ENCODE results near the gene SKA2. TPM values are rescaled to one million over a fixed set of nuclear protein-coding genes. Genes with fewer than 3 reads are reported as not detected.
"Not testable (repeated sequence)": the region's sequence is repeated elsewhere in the genome, so short reads cannot be mapped to it uniquely, and the experiment has no call there.

Gene SKA2
- total RNA-seq, 1 experiment from 2014 or later = 119 TPM

DNA sequence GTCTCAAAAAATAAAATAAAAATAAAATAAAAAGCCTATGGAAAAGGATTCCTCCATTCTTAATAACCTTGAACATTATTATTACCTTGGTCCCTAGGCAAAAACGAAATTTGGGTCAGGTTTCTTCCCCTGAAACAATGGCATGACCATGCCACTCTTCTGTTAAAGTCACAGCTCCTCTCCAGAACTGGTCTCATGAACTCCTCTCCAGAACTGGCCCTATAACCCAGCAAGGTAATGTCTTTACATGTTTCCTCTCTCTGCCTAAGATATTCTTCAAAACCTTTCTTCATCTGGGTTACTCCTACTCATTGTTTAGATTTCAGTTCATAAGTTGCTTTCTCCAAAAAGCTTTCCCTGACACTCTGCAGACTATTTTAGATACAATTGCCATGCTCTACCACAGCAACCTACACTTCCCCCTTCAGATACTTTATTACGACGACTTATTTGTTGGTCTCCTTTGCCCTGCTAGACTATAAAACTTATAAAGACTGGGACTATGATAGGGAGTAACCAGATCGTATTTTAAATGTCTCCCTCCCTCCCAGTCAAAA is 61.8 kb downstream of the SKA2 start:
- no peak overlapping the region for H3K4me3 ChIP-seq (ENCODE audit: low read depth, low read length)
- ChIA-PET POLR2A (no interaction called here), CTCF (interaction anchor here (0.7 kb wide), 1 partner anchor 574 kb away, joined by 3 read pairs; no protein-coding TSS in a partner anchor)
- no TSS peak for BruUV-seq (replicated peaks)
- Mint-ChIP-seq H3K4me3 (ENCODE audit: unreplicated experiment) (no peak overlapping the region), H3K9me3 (ENCODE audit: unreplicated experiment) (no peaks in the 10 kb centered on the region), H3K4me1 (ENCODE audit: low read depth, unreplicated experiment) (peaks cover 20% of the 10 kb centered on the region), H3K27ac (ENCODE audit: unreplicated experiment) (peak overlapping the region; percentile 37), H3K27me3 (ENCODE audit: insufficient read depth, unreplicated experiment) (no peaks in the 10 kb centered on the region), H3K36me3 (ENCODE audit: insufficient read depth, unreplicated experiment) (peaks cover 20% of the 10 kb centered on the region)
- H3K27me3 ChIP-seq (replicated peaks; ENCODE audit: control insufficient read depth, insufficient read depth, low read length) = no peaks in the 10 kb centered on the region
- DNase-seq = no peak
- TF ChIP-seq, protein P1, sequence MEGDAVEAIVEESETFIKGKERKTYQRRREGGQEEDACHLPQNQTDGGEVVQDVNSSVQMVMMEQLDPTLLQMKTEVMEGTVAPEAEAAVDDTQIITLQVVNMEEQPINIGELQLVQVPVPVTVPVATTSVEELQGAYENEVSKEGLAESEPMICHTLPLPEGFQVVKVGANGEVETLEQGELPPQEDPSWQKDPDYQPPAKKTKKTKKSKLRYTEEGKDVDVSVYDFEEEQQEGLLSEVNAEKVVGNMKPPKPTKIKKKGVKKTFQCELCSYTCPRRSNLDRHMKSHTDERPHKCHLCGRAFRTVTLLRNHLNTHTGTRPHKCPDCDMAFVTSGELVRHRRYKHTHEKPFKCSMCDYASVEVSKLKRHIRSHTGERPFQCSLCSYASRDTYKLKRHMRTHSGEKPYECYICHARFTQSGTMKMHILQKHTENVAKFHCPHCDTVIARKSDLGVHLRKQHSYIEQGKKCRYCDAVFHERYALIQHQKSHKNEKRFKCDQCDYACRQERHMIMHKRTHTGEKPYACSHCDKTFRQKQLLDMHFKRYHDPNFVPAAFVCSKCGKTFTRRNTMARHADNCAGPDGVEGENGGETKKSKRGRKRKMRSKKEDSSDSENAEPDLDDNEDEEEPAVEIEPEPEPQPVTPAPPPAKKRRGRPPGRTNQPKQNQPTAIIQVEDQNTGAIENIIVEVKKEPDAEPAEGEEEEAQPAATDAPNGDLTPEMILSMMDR (IDR thresholded peaks at IDR 0.05; ENCODE audit: insufficient read depth in 1 of 2, low read depth in 1 of 2, low read length in 1 of 2, severe bottlenecking in 1 of 2, unreplicated experiment in 1 of 2) = no peak
- peaks cover 25% of the 10 kb centered on the region for H3K4me1 ChIP-seq
- no peaks in the 10 kb centered on the region; the same call in none of the 2 replicates for H3K36me3 ChIP-seq (ENCODE audit: control insufficient read depth, insufficient read depth, low read length)
- intact Hi-C loops (cut with micrococcal nuclease; ENCODE audit: unreplicated experiment) = no loop called here
- no peaks in the 10 kb centered on the region for H3K9me3 ChIP-seq

DNA sequence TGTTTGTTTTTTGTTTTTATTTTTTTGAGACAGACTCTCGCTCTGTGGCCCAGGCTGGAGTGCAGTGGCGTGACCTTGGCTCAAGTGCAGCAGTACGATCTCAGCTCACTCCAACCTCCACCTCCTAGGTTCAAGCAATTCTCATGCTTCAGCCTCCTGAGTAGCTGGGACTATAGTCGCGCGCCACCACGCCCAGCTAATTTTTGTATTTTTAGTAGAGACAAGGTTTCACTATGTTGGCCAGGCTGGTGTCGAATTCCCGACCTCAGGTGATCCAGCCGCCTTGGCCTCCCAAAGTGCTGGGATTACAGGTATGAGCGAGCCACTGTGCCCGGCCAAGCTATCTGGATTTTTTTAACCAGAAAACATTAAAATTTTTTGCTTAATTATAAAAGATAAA is 64.4 kb downstream of the SKA2 start:
- CTCF ChIA-PET; BruUV-seq (replicated peaks); POLR2A ChIA-PET; H3K4me3 Mint-ChIP-seq (ENCODE audit: unreplicated experiment); H3K9me3 Mint-ChIP-seq (ENCODE audit: unreplicated experiment); H3K9me3 ChIP-seq; H3K27me3 ChIP-seq (replicated peaks; ENCODE audit: control insufficient read depth, insufficient read depth, low read length); DNase-seq; H3K27me3 Mint-ChIP-seq (ENCODE audit: insufficient read depth, unreplicated experiment); intact Hi-C loops (cut with micrococcal nuclease; ENCODE audit: unreplicated experiment); H3K36me3 ChIP-seq (ENCODE audit: control insufficient read depth, insufficient read depth, low read length); H3K27ac Mint-ChIP-seq (ENCODE audit: unreplicated experiment); H3K4me3 ChIP-seq (ENCODE audit: low read depth, low read length): not testable (repeated sequence)
- Mint-ChIP-seq H3K4me1 (ENCODE audit: low read depth, unreplicated experiment) (peaks cover 27% of the 10 kb centered on the region), H3K36me3 (ENCODE audit: insufficient read depth, unreplicated experiment) (peaks cover 18% of the 10 kb centered on the region)
- peaks cover 25% of the 10 kb centered on the region for H3K4me1 ChIP-seq

DNA sequence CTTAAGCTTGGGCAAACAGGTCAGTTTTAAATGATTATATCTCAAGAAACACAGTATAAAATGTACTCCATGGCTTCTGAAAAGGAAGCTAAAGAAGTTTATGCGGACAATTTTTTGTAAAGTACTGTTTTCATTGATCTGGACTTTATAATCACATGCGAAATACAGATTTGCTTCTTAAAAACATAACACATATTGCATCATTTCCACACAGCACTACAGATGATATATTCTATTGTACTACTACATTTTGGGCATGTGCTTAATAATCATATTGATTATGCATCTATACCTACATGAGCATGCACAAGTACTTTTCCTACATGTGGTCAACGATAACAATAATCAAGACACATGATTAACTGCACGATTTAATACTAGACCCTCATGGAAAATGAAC is 70.8 kb downstream of the SKA2 start:
- H3K4me3 Mint-ChIP-seq (ENCODE audit: unreplicated experiment) = no peak overlapping the region
- H3K27me3 Mint-ChIP-seq (ENCODE audit: insufficient read depth, unreplicated experiment) = no peaks in the 10 kb centered on the region
- ChIA-PET CTCF (no interaction called here), POLR2A (no interaction called here)
- peaks cover 28% of the 10 kb centered on the region for H3K36me3 Mint-ChIP-seq (ENCODE audit: insufficient read depth, unreplicated experiment)
- H3K4me1 Mint-ChIP-seq (ENCODE audit: low read depth, unreplicated experiment) = peaks cover 6% of the 10 kb centered on the region
- H3K27ac Mint-ChIP-seq (ENCODE audit: unreplicated experiment) = no peak overlapping the region
- Histone ChIP-seq H3K27me3 (replicated peaks; ENCODE audit: control insufficient read depth, insufficient read depth, low read length) (no peaks in the 10 kb centered on the region), H3K36me3 (ENCODE audit: control insufficient read depth, insufficient read depth, low read length) (no peaks in the 10 kb centered on the region; the same call in none of the 2 replicates), H3K4me1 (no peaks in the 10 kb centered on the region), H3K4me3 (ENCODE audit: low read depth, low read length) (no peak overlapping the region), H3K9me3 (no peaks in the 10 kb centered on the region)
- H3K9me3 Mint-ChIP-seq (ENCODE audit: unreplicated experiment) = no peaks in the 10 kb centered on the region
- intact Hi-C loops (cut with micrococcal nuclease; ENCODE audit: unreplicated experiment) = no loop called here
- no TSS peak for BruUV-seq (replicated peaks)
- TF ChIP-seq, protein P1 (IDR thresholded peaks at IDR 0.05; ENCODE audit: insufficient read depth in 1 of 2, low read depth in 1 of 2, low read length in 1 of 2, severe bottlenecking in 1 of 2, unreplicated experiment in 1 of 2) = no peak
- DNase-seq = no peak

Measured in Caco-2 (cell line).